ENCODE results near the gene PROCA1. TPM values are rescaled to one million over a fixed set of nuclear protein-coding genes. Genes with fewer than 3 reads are reported as not detected.

PROCA1 gene
- polyA plus RNA-seq, 1 of the 3 experiments (the other 2 are of a cell fraction): 7.1 TPM

DNA sequence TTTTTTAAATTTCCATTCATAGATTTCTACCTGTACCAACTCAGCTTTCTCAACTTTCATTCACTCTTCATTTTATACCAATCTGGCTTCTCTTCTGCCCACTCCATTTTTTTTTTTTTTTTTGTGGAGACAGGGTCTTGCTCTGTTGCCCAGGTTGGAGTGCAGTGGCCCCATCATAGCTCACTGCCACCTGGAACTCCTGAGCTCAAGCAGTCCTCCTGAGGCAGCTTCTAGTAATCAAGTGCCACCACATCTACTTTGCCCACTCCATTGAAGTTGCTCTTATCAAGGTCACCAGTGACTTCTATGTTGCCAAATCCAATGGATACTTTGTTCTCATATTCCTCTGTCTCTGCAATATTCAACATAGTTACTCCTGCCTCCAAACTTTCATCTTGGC, 48.0 kb downstream of the PROCA1 start:
- no peak for DNase-seq
- POLR2A ChIA-PET: no interaction called here
- H2AFZ ChIP-seq (ENCODE audit: low read depth): no peak overlapping the region
- H3K9me2 ChIP-seq: no peaks in the 10 kb centered on the region
- H3K79me2 ChIP-seq (ENCODE audit: insufficient read depth): peaks cover 93% of the 10 kb centered on the region
- H3K9me3 ChIP-seq: no peaks in the 10 kb centered on the region
- peaks cover 20% of the 10 kb centered on the region in 2 experiments for H3K36me3 ChIP-seq (replicated peaks in 1 of 2; ENCODE audit: control insufficient read depth in 1 of 2, insufficient read depth in 2 of 2, low read length in 1 of 2)
- no peaks in the 10 kb centered on the region for H3K27me3 ChIP-seq (ENCODE audit: insufficient read depth)
- no peak overlapping the region for H3K27ac ChIP-seq (ENCODE audit: low read depth in 2 of 2, low read length in 1 of 2)
- H4K20me1 ChIP-seq (ENCODE audit: insufficient read depth): peaks cover 42% of the 10 kb centered on the region
- H3K4me2 ChIP-seq: peak overlapping the region; percentile 78
- H3K4me3 ChIP-seq (ENCODE audit: low read depth in 2 of 2, low read length in 1 of 2): no peak overlapping the region
- CTCF ChIA-PET: interaction anchor here (1.3 to 4.1 kb wide), 3 partner anchors 15 to 63 kb away, joined by 3 to 50 read pairs (median 22); partner anchors contain the start of genes BLTP2 and TLCD1
- TF ChIP-seq EP300 (IDR thresholded peaks at IDR 0.05; ENCODE audit: borderline replicate concordance in 1 of 2, low read depth in 1 of 2, low read length in 1 of 2) (no peak), TAF1 (IDR thresholded peaks at IDR 0.05; ENCODE audit: borderline replicate concordance, low read depth, low read length) (no peak), FOXJ3 (CRISPR knock-in tag; IDR thresholded peaks at IDR 0.05) (no peak), FOXM1 (IDR thresholded peaks at IDR 0.05; ENCODE audit: low read depth) (no peak), NRF1 (IDR thresholded peaks at IDR 0.05; ENCODE audit: low read depth, low read length) (no peak), MEF2A (IDR thresholded peaks at IDR 0.05; ENCODE audit: borderline replicate concordance, low read depth) (no peak), SMC3 (IDR thresholded peaks at IDR 0.05; ENCODE audit: low read depth, low read length) (no peak), RFX5 (IDR thresholded peaks at IDR 0.05; ENCODE audit: low read length) (no peak), RAD21 (IDR thresholded peaks at IDR 0.05; ENCODE audit: low read length) (no peak), RXRA (IDR thresholded peaks at IDR 0.05; ENCODE audit: borderline replicate concordance, low read depth) (no peak)
- TF ChIP-seq, protein P1, sequence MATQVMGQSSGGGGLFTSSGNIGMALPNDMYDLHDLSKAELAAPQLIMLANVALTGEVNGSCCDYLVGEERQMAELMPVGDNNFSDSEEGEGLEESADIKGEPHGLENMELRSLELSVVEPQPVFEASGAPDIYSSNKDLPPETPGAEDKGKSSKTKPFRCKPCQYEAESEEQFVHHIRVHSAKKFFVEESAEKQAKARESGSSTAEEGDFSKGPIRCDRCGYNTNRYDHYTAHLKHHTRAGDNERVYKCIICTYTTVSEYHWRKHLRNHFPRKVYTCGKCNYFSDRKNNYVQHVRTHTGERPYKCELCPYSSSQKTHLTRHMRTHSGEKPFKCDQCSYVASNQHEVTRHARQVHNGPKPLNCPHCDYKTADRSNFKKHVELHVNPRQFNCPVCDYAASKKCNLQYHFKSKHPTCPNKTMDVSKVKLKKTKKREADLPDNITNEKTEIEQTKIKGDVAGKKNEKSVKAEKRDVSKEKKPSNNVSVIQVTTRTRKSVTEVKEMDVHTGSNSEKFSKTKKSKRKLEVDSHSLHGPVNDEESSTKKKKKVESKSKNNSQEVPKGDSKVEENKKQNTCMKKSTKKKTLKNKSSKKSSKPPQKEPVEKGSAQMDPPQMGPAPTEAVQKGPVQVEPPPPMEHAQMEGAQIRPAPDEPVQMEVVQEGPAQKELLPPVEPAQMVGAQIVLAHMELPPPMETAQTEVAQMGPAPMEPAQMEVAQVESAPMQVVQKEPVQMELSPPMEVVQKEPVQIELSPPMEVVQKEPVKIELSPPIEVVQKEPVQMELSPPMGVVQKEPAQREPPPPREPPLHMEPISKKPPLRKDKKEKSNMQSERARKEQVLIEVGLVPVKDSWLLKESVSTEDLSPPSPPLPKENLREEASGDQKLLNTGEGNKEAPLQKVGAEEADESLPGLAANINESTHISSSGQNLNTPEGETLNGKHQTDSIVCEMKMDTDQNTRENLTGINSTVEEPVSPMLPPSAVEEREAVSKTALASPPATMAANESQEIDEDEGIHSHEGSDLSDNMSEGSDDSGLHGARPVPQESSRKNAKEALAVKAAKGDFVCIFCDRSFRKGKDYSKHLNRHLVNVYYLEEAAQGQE (IDR thresholded peaks at IDR 0.05; ENCODE audit: low read depth, low read length): no peak
- TF ChIP-seq, protein P2, sequence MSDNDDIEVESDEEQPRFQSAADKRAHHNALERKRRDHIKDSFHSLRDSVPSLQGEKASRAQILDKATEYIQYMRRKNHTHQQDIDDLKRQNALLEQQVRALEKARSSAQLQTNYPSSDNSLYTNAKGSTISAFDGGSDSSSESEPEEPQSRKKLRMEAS (IDR thresholded peaks at IDR 0.05; ENCODE audit: low read depth): no peak
- H3F3A ChIP-seq (replicated peaks; ENCODE audit: insufficient read depth): peaks cover 6% of the 10 kb centered on the region
- H3K9ac ChIP-seq: peak overlapping the region; percentile 94; the same call in 1 of the 2 replicates
- peaks cover 7 to 16% of the 10 kb centered on the region in 2 experiments; a peak in 3 of 4 replicates for H3K4me1 ChIP-seq (ENCODE audit: control insufficient read depth in 1 of 2, insufficient read depth in 2 of 2, low read depth in 1 of 2, low read length in 1 of 2)

DNA sequence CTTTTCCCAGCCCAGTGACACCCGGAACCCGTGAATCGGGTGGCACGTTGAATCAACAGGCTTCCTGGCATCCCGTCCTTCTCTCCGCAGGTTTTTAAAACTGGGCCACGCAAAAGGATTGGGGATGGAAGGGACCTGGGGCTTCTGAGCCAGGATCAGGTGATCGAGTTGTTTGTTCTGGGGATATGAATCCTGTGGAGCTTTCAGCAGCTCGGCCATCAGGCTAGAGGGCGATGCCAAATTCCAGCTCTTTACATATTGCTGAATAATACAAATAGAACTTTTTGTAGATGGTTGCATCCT, 49.2 kb downstream of the PROCA1 start:
- 0% methylated on average over 10 of the region's 10 CpGs for WGBS (ENCODE audit: low lambda C conversion rate)
- CTCF ChIA-PET: interaction anchor here (0.9 to 4.1 kb wide), 9 partner anchors 9 to 115 kb away, joined by 3 to 50 read pairs (median 4); partner anchors contain the start of genes BLTP2 and TLCD1
- H3K79me2 ChIP-seq (ENCODE audit: insufficient read depth): peaks cover 93% of the 10 kb centered on the region
- no peaks in the 10 kb centered on the region for H3K9me3 ChIP-seq
- POLR2A ChIA-PET: interaction anchor here (1.2 to 1.3 kb wide), 3 partner anchors 9 to 57 kb away, joined by 3 to 9 read pairs (median 6); partner anchors contain the start of gene RPL23A
- peak overlapping the region; percentile 94 for H3K9ac ChIP-seq
- peaks cover 10 to 21% of the 10 kb centered on the region in 2 experiments for H3K36me3 ChIP-seq (replicated peaks in 1 of 2; ENCODE audit: control insufficient read depth in 1 of 2, insufficient read depth in 2 of 2, low read length in 1 of 2)
- DNase-seq: no peak
- H3K4me3 ChIP-seq (ENCODE audit: low read depth in 2 of 2, low read length in 1 of 2): peak overlapping the region; percentile 91 to 94
- peaks cover 6% of the 10 kb centered on the region for H3F3A ChIP-seq (replicated peaks; ENCODE audit: insufficient read depth)
- peak overlapping the region; percentile 92 for H2AFZ ChIP-seq (ENCODE audit: low read depth)
- TF ChIP-seq FOXJ3 (CRISPR knock-in tag; IDR thresholded peaks at IDR 0.05) (no peak), SMC3 (IDR thresholded peaks at IDR 0.05; ENCODE audit: low read depth, low read length) (no peak), ELF1 (IDR thresholded peaks at IDR 0.05) (no peak), TEAD4 (IDR thresholded peaks at IDR 0.05; ENCODE audit: borderline replicate concordance, insufficient read depth) (no peak), POLR2AphosphoS5 (IDR thresholded peaks at IDR 0.05; ENCODE audit: low read depth, low read length) (no peak), RAD21 (IDR thresholded peaks at IDR 0.05; ENCODE audit: low read length) (no peak)
- TF ChIP-seq, protein P3, sequence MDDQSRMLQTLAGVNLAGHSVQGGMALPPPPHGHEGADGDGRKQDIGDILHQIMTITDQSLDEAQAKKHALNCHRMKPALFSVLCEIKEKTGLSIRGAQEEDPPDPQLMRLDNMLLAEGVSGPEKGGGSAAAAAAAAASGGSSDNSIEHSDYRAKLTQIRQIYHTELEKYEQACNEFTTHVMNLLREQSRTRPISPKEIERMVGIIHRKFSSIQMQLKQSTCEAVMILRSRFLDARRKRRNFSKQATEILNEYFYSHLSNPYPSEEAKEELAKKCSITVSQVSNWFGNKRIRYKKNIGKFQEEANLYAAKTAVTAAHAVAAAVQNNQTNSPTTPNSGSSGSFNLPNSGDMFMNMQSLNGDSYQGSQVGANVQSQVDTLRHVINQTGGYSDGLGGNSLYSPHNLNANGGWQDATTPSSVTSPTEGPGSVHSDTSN (IDR thresholded peaks at IDR 0.05): no peak
- H3K27me3 ChIP-seq (ENCODE audit: insufficient read depth): no peaks in the 10 kb centered on the region
- H3K4me1 ChIP-seq (ENCODE audit: control insufficient read depth in 1 of 2, insufficient read depth in 2 of 2, low read depth in 1 of 2, low read length in 1 of 2): peaks cover 7 to 13% of the 10 kb centered on the region in 2 experiments; a peak in 3 of 4 replicates
- peak overlapping the region; percentile 96 for H3K27ac ChIP-seq (ENCODE audit: low read depth in 2 of 2, low read length in 1 of 2)
- H3K4me2 ChIP-seq: peak overlapping the region; percentile 78
- no peaks in the 10 kb centered on the region for H3K9me2 ChIP-seq
- H4K20me1 ChIP-seq (ENCODE audit: insufficient read depth): peaks cover 33% of the 10 kb centered on the region
